Immature natural killer cell (primary cell): ENCODE measurements around the gene IFT80. TPM values are rescaled to one million over a fixed set of nuclear protein-coding genes. Genes with fewer than 3 reads are reported as not detected.

Experiments
- DNase-seq, 3 donors: peaks; one replicate each; pipeline ENCODE4 v3.0.0; 2022; ENCODE audit warnings: mixed read lengths in 1 of 3
- H3K27ac Mint-ChIP-seq, 6 donors: one replicate each; pipeline ENCODE4 v1.8.0; 2020; ENCODE audit warnings: mixed read lengths in 6 of 6, mild to moderate bottlenecking in 5 of 6, inconsistent platforms in 4 of 6, moderate library complexity in 3 of 6
- H3K27me3 Mint-ChIP-seq, 3 donors: one replicate each; pipeline ENCODE4 v1.8.0; 2020 to 2021; ENCODE audit warnings: low read depth in 3 of 3, mild to moderate bottlenecking in 3 of 3, mixed read lengths in 3 of 3, moderate library complexity in 3 of 3, inconsistent platforms in 1 of 3
- H3K36me3 Mint-ChIP-seq, 3 donors: one replicate each; pipeline ENCODE4 v1.8.0; 2020; ENCODE audit warnings: mixed read lengths in 3 of 3, inconsistent platforms in 2 of 3, mild to moderate bottlenecking in 2 of 3
- H3K4me1 Mint-ChIP-seq, 2 donors: one replicate each; pipeline ENCODE4 v1.8.0; 2020; ENCODE audit warnings: inconsistent platforms in 2 of 2, mild to moderate bottlenecking in 2 of 2, mixed read lengths in 2 of 2, moderate library complexity in 1 of 2
- H3K4me3 Mint-ChIP-seq, 5 donors: one replicate each; pipeline ENCODE4 v1.8.0; 2020; ENCODE audit warnings: mild to moderate bottlenecking in 5 of 5, mixed read lengths in 5 of 5, inconsistent platforms in 3 of 5, moderate library complexity in 3 of 5
- H3K9me3 Mint-ChIP-seq, 6 donors: one replicate each; pipeline ENCODE4 v1.8.0; 2020; ENCODE audit warnings: mild to moderate bottlenecking in 6 of 6, mixed read lengths in 6 of 6, inconsistent platforms in 4 of 6, moderate library complexity in 3 of 6
- polyA plus RNA-seq, 3 donors: library from polyadenylated mRNA; unstranded; fragments of 300-500 nt; fragmentation: Illumina TruSeq; gene quantifications; one replicate each; pipeline ENCODE4 v1.2.3, GENCODE V29; 2021

IFT80 gene
- polyA plus RNA-seq, 3 donors from 2014 or later: 0.90 to 6.3 (median 2.9) TPM

DNA sequence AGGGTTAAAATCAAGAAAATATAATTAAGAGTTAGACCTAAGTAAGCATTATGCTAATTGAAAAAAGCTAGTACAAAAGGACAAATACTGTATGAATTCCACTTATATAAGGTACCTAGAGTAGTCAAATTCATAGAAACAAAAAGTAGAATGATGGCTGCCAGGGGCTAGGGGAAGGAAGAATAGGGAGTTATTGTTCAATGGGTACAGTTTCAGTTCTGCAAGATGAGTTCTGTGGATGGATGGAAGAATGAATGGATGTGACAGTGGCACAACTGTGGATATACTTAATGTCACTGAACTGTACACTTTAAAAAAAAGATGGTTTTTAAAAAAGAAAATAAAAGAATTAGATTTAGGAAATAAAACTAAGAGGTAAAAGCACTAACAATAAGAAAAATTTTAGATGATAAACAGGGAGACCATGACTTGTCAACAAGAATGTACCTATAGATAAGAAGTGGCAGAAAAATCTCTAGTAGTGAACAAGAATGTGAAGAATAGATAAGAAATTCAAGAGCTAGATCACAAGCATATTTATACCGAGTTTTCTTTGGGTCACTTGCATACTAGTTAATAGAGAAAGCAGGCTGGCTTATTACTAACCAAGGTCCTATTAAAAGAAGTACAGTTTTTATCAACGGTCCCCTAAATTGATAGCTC lies 5.5 kb downstream of the IFT80 start:
- Mint-ChIP-seq H3K27ac (peak overlapping the region in 1 of 6 donors; percentile 9), H3K4me3 (no peak overlapping the region), H3K9me3 (no peaks in the 10 kb centered on the region), H3K36me3 (peaks cover 0 to 4% (median 0%) of the 10 kb centered on the region in 3 donors), H3K4me1 (peaks cover 5 to 7% of the 10 kb centered on the region in 2 donors), H3K27me3 (peaks cover 0 to 2% (median 0%) of the 10 kb centered on the region in 3 donors)
- no peak for DNase-seq

- H3K9me3 Mint-ChIP-seq: no peaks in the 10 kb centered on the region
- H3K27me3 Mint-ChIP-seq: peaks cover 0 to 2% (median 0%) of the 10 kb centered on the region in 3 donors
- no peak overlapping the region for H3K4me3 Mint-ChIP-seq
- DNase-seq: no peak
- peaks cover 0 to under 1% of the 10 kb centered on the region in 2 donors for H3K4me1 Mint-ChIP-seq
- H3K27ac Mint-ChIP-seq: no peak overlapping the region
- H3K36me3 Mint-ChIP-seq: peaks cover 0 to 4% (median 0%) of the 10 kb centered on the region in 3 donors
Observed at GRCh38 chr3:160392798-160393197, 6.2 kb downstream of the IFT80 start.

- H3K36me3 Mint-ChIP-seq: peaks cover 0 to 4% (median 0%) of the 10 kb centered on the region in 3 donors
- H3K4me3 Mint-ChIP-seq: no peak overlapping the region
- H3K27ac Mint-ChIP-seq: no peak overlapping the region
- no peak for DNase-seq
- H3K9me3 Mint-ChIP-seq: no peaks in the 10 kb centered on the region
- peaks cover 0 to 2% (median 0%) of the 10 kb centered on the region in 3 donors for H3K27me3 Mint-ChIP-seq
- no peaks in the 10 kb centered on the region for H3K4me1 Mint-ChIP-seq
Observed at GRCh38 chr3:160390565-160391138, 8.4 kb downstream of the IFT80 start.

DNA sequence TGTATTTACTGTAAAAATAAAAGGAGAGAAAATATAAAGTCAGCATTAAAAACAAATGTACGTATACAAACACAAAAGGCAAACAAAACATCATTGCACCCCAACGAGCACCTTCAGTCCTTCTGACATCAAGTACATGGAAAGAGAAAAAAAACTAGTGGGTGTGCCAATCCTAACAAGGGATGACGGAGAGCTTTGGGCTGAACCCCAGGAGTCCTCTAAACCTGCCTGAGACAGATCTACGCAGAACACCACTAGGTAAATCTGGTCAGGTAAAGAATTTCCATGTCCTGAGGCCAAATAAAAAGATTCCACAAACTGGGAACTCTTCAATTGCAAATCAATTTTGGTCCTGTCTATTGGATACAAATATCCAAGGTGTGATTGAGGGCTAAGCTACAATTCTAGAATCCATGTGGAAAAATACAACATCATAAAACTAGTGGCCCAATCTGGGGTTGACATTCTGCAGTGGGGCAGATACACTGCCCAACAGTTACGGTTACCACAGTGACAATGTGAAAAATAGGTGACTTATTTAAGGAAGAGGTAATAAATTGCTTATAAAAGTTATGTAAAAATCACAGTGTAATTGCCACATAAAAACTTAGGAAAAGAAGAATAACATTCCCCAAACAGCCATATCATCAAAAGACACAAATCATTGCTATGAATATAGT lies 14.2 kb downstream of the IFT80 start:
- Mint-ChIP-seq H3K4me3 (no peak overlapping the region), H3K9me3 (no peaks in the 10 kb centered on the region), H3K36me3 (peaks cover 4 to 12% (median 10%) of the 10 kb centered on the region in 3 donors), H3K27ac (no peak overlapping the region), H3K27me3 (peaks cover 0 to 2% (median 0%) of the 10 kb centered on the region in 3 donors), H3K4me1 (no peaks in the 10 kb centered on the region)
- no peak for DNase-seq

GRCh38 chr3:160381470-160381869 lies 17.6 kb downstream of the IFT80 start:
- Mint-ChIP-seq H3K9me3 (no peaks in the 10 kb centered on the region), H3K27me3 (peaks cover 0 to 2% (median 0%) of the 10 kb centered on the region in 3 donors), H3K4me3 (no peak overlapping the region), H3K36me3 (peaks cover 9 to 21% (median 12%) of the 10 kb centered on the region in 3 donors), H3K4me1 (no peaks in the 10 kb centered on the region), H3K27ac (no peak overlapping the region)
- no peak for DNase-seq

DNA sequence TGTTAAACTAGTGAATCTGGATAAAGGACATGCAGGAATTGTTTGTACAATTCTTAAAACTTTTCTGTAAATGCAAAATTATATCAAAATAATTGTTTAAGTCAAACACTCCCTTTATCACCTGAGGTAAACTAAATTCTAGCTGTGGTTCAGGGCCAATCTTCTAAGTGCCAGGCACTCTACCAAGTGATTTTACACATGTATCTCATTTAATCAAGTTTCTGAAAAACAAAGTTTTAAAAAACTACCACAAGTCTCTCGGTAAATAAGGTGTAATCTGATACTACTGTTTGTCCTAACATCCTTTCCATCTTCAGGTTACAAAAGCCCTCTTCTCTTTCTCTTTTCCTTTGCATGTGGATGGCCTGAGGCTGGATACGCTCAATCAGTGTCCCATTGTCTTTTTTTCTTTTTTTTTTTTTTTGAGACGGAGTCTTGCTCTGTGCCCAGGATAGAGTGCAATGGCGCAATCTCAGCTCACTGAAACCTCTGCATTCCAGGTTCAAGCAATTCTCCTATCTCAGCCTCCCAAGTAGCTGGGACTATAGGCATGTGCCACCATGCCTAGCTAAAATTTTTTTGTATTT lies 19.3 kb downstream of the IFT80 start:
- Mint-ChIP-seq H3K27ac (no peak overlapping the region), H3K4me3 (no peak overlapping the region), H3K27me3 (peaks cover 0 to 2% (median 0%) of the 10 kb centered on the region in 3 donors), H3K4me1 (no peaks in the 10 kb centered on the region), H3K36me3 (peaks cover 10 to 35% (median 20%) of the 10 kb centered on the region in 3 donors), H3K9me3 (no peaks in the 10 kb centered on the region)
- no peak for DNase-seq

- H3K27me3 Mint-ChIP-seq: no peaks in the 10 kb centered on the region
- peaks cover 20 to 46% (median 31%) of the 10 kb centered on the region in 3 donors for H3K36me3 Mint-ChIP-seq
- H3K27ac Mint-ChIP-seq: no peak overlapping the region
- H3K4me3 Mint-ChIP-seq: no peak overlapping the region
- no peak for DNase-seq
- H3K4me1 Mint-ChIP-seq: no peaks in the 10 kb centered on the region
- no peaks in the 10 kb centered on the region for H3K9me3 Mint-ChIP-seq
Observed at GRCh38 chr3:160378331-160379109, 20.5 kb downstream of the IFT80 start.

DNA sequence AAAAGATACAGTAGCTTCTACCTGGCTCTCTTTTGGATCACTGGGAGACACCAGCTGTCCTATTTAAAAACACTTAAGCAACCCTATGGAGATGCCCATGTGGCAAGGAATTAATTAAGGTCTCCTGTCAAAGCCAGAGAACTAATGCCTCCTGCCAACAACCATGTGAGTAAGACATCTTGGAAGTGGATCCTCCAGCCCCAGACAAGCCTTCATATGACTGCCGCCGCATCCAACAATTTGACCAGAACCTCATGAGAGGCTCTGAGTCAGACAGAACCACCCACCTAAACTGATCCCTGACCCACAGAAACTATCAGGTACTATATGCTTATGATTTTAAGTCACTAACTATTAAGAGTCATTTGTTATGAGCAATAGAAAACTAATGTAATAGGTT lies 22.3 kb downstream of the IFT80 start:
- H3K27me3 Mint-ChIP-seq: no peaks in the 10 kb centered on the region
- H3K4me3 Mint-ChIP-seq: no peak overlapping the region
- no peak for DNase-seq
- no peaks in the 10 kb centered on the region for H3K9me3 Mint-ChIP-seq
- H3K4me1 Mint-ChIP-seq: no peaks in the 10 kb centered on the region
- peaks cover 16 to 38% (median 34%) of the 10 kb centered on the region in 3 donors for H3K36me3 Mint-ChIP-seq
- no peak overlapping the region for H3K27ac Mint-ChIP-seq

DNA sequence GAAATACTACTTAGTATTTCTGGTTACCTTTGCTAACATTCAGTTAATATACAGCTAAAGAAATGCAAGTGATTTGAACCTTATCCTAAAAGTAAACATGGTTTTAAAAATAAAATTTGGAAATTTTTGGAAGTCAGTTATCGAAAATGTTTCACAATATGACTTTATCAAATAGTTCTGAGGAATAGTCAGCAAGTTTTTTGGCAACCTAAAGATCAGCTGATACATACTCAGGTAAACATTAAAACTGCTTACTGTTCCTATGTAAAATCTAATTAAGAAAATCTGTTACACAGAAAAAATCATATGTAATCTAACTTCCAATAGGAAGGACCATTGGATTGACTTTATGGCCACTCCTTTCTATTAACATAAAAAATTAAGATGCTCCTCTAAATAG lies 24.1 kb downstream of the IFT80 start:
- Mint-ChIP-seq H3K4me1 (no peaks in the 10 kb centered on the region), H3K9me3 (no peaks in the 10 kb centered on the region), H3K4me3 (no peak overlapping the region), H3K27me3 (no peaks in the 10 kb centered on the region), H3K27ac (no peak overlapping the region), H3K36me3 (peaks cover 16 to 45% (median 25%) of the 10 kb centered on the region in 3 donors)
- no peak for DNase-seq

GRCh38 chr3:160374472-160374871 lies 24.6 kb downstream of the IFT80 start:
- DNase-seq: no peak
- peaks cover 16 to 43% (median 25%) of the 10 kb centered on the region in 3 donors for H3K36me3 Mint-ChIP-seq
- no peak overlapping the region for H3K27ac Mint-ChIP-seq
- no peaks in the 10 kb centered on the region for H3K27me3 Mint-ChIP-seq
- no peaks in the 10 kb centered on the region for H3K9me3 Mint-ChIP-seq
- no peak overlapping the region for H3K4me3 Mint-ChIP-seq
- no peaks in the 10 kb centered on the region for H3K4me1 Mint-ChIP-seq

GRCh38 chr3:160373655-160374054 lies 25.4 kb downstream of the IFT80 start:
- no peak overlapping the region for H3K27ac Mint-ChIP-seq
- H3K27me3 Mint-ChIP-seq: no peaks in the 10 kb centered on the region
- H3K36me3 Mint-ChIP-seq: peaks cover 16 to 40% (median 25%) of the 10 kb centered on the region in 3 donors
- no peaks in the 10 kb centered on the region for H3K9me3 Mint-ChIP-seq
- H3K4me3 Mint-ChIP-seq: no peak overlapping the region
- no peaks in the 10 kb centered on the region for H3K4me1 Mint-ChIP-seq
- no peak for DNase-seq

- Mint-ChIP-seq H3K4me3 (no peak overlapping the region), H3K9me3 (no peaks in the 10 kb centered on the region), H3K36me3 (peaks cover 16 to 40% (median 25%) of the 10 kb centered on the region in 3 donors), H3K4me1 (no peaks in the 10 kb centered on the region), H3K27me3 (no peaks in the 10 kb centered on the region), H3K27ac (no peak overlapping the region)
- DNase-seq: no peak
Observed at GRCh38 chr3:160372780-160373179, 26.2 kb downstream of the IFT80 start.

- Mint-ChIP-seq H3K9me3 (no peaks in the 10 kb centered on the region), H3K27me3 (no peaks in the 10 kb centered on the region), H3K36me3 (peaks cover 11 to 36% (median 25%) of the 10 kb centered on the region in 3 donors), H3K27ac (no peak overlapping the region), H3K4me3 (no peak overlapping the region), H3K4me1 (no peaks in the 10 kb centered on the region)
- DNase-seq: no peak
Observed at GRCh38 chr3:160370987-160371857, 27.8 kb downstream of the IFT80 start.
